Measurements from ENCODE around the gene NCBP3.

DNA sequence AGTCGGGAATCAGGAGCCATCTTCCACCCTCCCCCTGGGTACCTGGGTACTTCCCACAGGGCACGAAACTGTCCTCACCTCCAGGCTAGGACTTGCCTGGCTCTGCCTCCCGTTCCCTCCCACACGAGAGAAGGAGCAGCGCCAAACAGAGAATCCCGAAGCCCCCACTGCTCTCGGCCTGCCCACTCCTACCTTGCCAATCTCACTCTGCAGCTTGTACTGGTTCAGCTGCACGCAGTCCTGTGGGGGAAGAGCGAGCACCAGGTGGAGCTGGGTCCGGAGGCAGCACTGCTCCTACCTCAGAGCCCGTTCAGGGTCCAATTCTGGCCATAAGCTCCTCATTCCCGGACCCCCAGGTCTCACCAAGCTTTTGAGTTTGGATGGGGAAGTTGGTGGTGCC is 38.1 kb upstream of the NCBP3 start:
- TF ChIP-seq YY1 (IDR thresholded peaks at IDR 0.05; ENCODE audit: insufficient read depth, insufficient read length) (no peak), SUZ12 (IDR thresholded peaks at IDR 0.05; ENCODE audit: extremely low read depth, insufficient read depth, insufficient read length) (no peak)

Measured in NT2/D1 (cell line).